A549 (cell line): ENCODE measurements around the gene LRIG1.

Source experiments
- CEBPB ChIP-seq, 2 experiments: fragments of >200 bp in 1 of 2; sonication (Bioruptor Twin) in 1 of 2; formaldehyde crosslinking in 1 of 2; IDR thresholded peaks; 2 replicates each; pipeline ENCODE4 v1.6.1; 2012 to 2016
- TF ChIP-seq, protein P1 (sequence below): fragments of 250-450 bp; sonication (Bioruptor Pico); IDR thresholded peaks from 2 replicates; pipeline ENCODE4 v1.5.0; 2021; ENCODE audit warnings: mild to moderate bottlenecking, moderate library complexity, borderline replicate concordance
- TF ChIP-seq, protein P2 (sequence below): fragments of >200 bp; sonication (Bioruptor Twin); formaldehyde crosslinking; IDR thresholded peaks from 3 replicates; pipeline ENCODE4 v1.5.1; 2016

DNA sequence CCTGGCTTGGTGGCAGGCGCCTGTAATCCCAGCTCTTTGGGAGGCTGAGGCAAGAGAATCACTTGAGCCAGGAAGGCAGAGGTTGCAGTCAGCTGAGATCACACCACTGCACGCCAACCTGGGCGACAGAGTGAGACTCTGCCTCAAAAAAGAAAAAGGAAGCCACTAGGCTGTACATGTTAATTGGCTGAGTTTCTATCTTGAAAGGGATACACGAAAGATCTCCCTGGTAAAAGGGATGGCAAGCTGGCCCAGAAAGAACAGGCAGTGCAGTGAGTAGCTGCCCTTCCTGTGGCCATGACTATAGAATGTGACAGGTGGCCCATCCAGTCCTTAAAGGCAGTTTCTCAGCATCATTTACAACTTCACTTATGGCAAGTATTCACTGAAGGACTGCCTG, 12.3 kb downstream of the LRIG1 start:
- TF ChIP-seq, protein P1, sequence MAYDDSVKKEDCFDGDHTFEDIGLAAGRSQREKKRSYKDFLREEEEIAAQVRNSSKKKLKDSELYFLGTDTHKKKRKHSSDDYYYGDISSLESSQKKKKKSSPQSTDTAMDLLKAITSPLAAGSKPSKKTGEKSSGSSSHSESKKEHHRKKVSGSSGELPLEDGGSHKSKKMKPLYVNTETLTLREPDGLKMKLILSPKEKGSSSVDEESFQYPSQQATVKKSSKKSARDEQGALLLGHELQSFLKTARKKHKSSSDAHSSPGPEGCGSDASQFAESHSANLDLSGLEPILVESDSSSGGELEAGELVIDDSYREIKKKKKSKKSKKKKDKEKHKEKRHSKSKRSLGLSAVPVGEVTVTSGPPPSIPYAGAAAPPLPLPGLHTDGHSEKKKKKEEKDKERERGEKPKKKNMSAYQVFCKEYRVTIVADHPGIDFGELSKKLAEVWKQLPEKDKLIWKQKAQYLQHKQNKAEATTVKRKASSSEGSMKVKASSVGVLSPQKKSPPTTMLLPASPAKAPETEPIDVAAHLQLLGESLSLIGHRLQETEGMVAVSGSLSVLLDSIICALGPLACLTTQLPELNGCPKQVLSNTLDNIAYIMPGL (CRISPR knock-in tag) = no peak
- TF ChIP-seq, protein P2, sequence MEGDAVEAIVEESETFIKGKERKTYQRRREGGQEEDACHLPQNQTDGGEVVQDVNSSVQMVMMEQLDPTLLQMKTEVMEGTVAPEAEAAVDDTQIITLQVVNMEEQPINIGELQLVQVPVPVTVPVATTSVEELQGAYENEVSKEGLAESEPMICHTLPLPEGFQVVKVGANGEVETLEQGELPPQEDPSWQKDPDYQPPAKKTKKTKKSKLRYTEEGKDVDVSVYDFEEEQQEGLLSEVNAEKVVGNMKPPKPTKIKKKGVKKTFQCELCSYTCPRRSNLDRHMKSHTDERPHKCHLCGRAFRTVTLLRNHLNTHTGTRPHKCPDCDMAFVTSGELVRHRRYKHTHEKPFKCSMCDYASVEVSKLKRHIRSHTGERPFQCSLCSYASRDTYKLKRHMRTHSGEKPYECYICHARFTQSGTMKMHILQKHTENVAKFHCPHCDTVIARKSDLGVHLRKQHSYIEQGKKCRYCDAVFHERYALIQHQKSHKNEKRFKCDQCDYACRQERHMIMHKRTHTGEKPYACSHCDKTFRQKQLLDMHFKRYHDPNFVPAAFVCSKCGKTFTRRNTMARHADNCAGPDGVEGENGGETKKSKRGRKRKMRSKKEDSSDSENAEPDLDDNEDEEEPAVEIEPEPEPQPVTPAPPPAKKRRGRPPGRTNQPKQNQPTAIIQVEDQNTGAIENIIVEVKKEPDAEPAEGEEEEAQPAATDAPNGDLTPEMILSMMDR = no peak
- no peak for TF ChIP-seq CEBPB (IDR thresholded peaks at IDR 0.05)
